Endometrial microvascular endothelial cells (primary cell): ENCODE measurements around the gene TMEM40. TPM values are rescaled to one million over a fixed set of nuclear protein-coding genes. Genes with fewer than 3 reads are reported as not detected.

ENCODE experiments used
- in situ Hi-C: cut with HindIII; loops from 2 replicates; pipeline ENCODE4 v1.10.0; 2017; ENCODE audit warnings: low sequenced_read_pairs, low pct_unique_long_range_greater_than_20kb; ENCODE audit errors: inconsistent ontology term
- total RNA-seq: library from RNA; depleted of rRNA; stranded (reverse); fragments of >200 nt; gene quantifications from one replicate; pipeline ENCODE4 v1.2.3, GENCODE V29; 2015; ENCODE audit errors: inconsistent ontology term

TMEM40 gene
- total RNA-seq, 1 donor from 2014 or later, result not detected

- in situ Hi-C loops, result no loop called here
Observed at GRCh38 chr3:12755754-12756153, 3.3 kb downstream of the TMEM40 start.

GRCh38 chr3:12754313-12754712 lies 4.7 kb downstream of the TMEM40 start:
- in situ Hi-C loops, result no loop called here

GRCh38 chr3:12753275-12754028 lies 5.6 kb downstream of the TMEM40 start:
- in situ Hi-C loops, result no loop called here

GRCh38 chr3:12752809-12753208 lies 6.2 kb downstream of the TMEM40 start:
- in situ Hi-C loops, result no loop called here

- in situ Hi-C loops, result no loop called here
Observed at GRCh38 chr3:12752102-12752501, 7.0 kb downstream of the TMEM40 start.

- in situ Hi-C loops, result no loop called here
Observed at GRCh38 chr3:12751571-12751970, 7.5 kb downstream of the TMEM40 start.

GRCh38 chr3:12750658-12751071 lies 8.4 kb downstream of the TMEM40 start:
- in situ Hi-C loops, result no loop called here

- in situ Hi-C loops, result no loop called here
Observed at GRCh38 chr3:12750223-12750622, 8.8 kb downstream of the TMEM40 start.

GRCh38 chr3:12748477-12748876 lies 10.6 kb downstream of the TMEM40 start:
- in situ Hi-C loops, result no loop called here

- in situ Hi-C loops, result no loop called here
Observed at GRCh38 chr3:12746419-12746818, 12.6 kb downstream of the TMEM40 start.

- in situ Hi-C loops, result no loop called here
Observed at GRCh38 chr3:12744326-12744725, 14.7 kb downstream of the TMEM40 start.

GRCh38 chr3:12743583-12743982 lies 15.5 kb downstream of the TMEM40 start:
- in situ Hi-C loops, result no loop called here

- in situ Hi-C loops, result no loop called here
Observed at GRCh38 chr3:12742330-12743107, 16.5 kb downstream of the TMEM40 start.

- in situ Hi-C loops, result no loop called here
Observed at GRCh38 chr3:12741209-12741608, 17.9 kb downstream of the TMEM40 start.

GRCh38 chr3:12737833-12738232 lies 21.2 kb downstream of the TMEM40 start:
- in situ Hi-C loops, result no loop called here

GRCh38 chr3:12737319-12737718 lies 21.7 kb downstream of the TMEM40 start:
- in situ Hi-C loops, result no loop called here

GRCh38 chr3:12734960-12735359 lies 24.1 kb downstream of the TMEM40 start:
- in situ Hi-C loops, result no loop called here

- in situ Hi-C loops, result no loop called here
Observed at GRCh38 chr3:12733566-12733965, 25.5 kb downstream of the TMEM40 start.

GRCh38 chr3:12730506-12731242 lies 28.4 kb downstream of the TMEM40 start:
- in situ Hi-C loops, result no loop called here
